RCC 7860 (cell line): ENCODE measurements around the gene PCDH18.
"Not testable (repeated sequence)": the region's sequence is repeated elsewhere in the genome, so short reads cannot be mapped to it uniquely, and the experiment has no call there.

Experiments used
- DNase-seq: peaks from one replicate; pipeline ENCODE4 v3.0.0-alpha.2; 2015; ENCODE audit warnings: low spot score
- FAIRE-seq: peaks from 2 replicates; lab custom pipeline; 2012; peaks lifted over from hg19 to GRCh38; lab: Jason Lieb, UNC

Gene PCDH18

GRCh38 chr4:137531986-137532868, at the start of gene PCDH18:
Gene PCDH18 (minus strand): TSS chr4:137532494. CDS start chr4:137532088, 406 bp downstream.
- no peak for DNase-seq
- FAIRE-seq: no peak

- DNase-seq (no peak), FAIRE-seq (no peak)
These were observed 44.2 kb upstream of the PCDH18 start for GRCh38 chr4:137576446-137576845.

- DNase-seq (no peak), FAIRE-seq (no peak)
These were observed 40.4 kb upstream of the PCDH18 start for GRCh38 chr4:137572647-137573046.

- no peak for DNase-seq
- FAIRE-seq: no peak
These were observed 39.9 kb upstream of the PCDH18 start for GRCh38 chr4:137572163-137572562.

GRCh38 chr4:137559801-137560200, 27.5 kb upstream of the PCDH18 start:
- no peak for FAIRE-seq
- no peak for DNase-seq

GRCh38 chr4:137558951-137559350, 26.7 kb upstream of the PCDH18 start:
- DNase-seq: no peak
- FAIRE-seq: no peak

- DNase-seq: no peak
- FAIRE-seq: no peak
These were observed 13.2 kb upstream of the PCDH18 start for GRCh38 chr4:137545461-137545861.

- FAIRE-seq: no peak
These were observed 11.4 kb upstream of the PCDH18 start for GRCh38 chr4:137543648-137544047.

GRCh38 chr4:137543198-137543597, 10.9 kb upstream of the PCDH18 start:
- FAIRE-seq (no peak), DNase-seq (no peak)

More at GRCh38 chr4:137543648-137544047, 11.4 kb upstream of the PCDH18 start:
- DNase-seq: no peak

- DNase-seq: no peak
- no peak for FAIRE-seq
These were observed 9.8 kb upstream of the PCDH18 start for GRCh38 chr4:137541876-137542646.

- no peak for FAIRE-seq
- no peak for DNase-seq
These were observed 8.9 kb upstream of the PCDH18 start for GRCh38 chr4:137541181-137541580.

GRCh38 chr4:137540356-137540755, 8.1 kb upstream of the PCDH18 start:
- no peak for FAIRE-seq
- no peak for DNase-seq

- no peak for FAIRE-seq
- no peak for DNase-seq
These were observed 6.2 kb upstream of the PCDH18 start for GRCh38 chr4:137538526-137538925.

GRCh38 chr4:137537807-137538206, 5.5 kb upstream of the PCDH18 start:
- DNase-seq, FAIRE-seq: not testable (repeated sequence)

GRCh38 chr4:137536789-137537561, 4.7 kb upstream of the PCDH18 start:
- FAIRE-seq (no peak), DNase-seq (no peak)

GRCh38 chr4:137535718-137536117, 3.4 kb upstream of the PCDH18 start:
- FAIRE-seq: no peak
- DNase-seq: no peak

- DNase-seq (no peak), FAIRE-seq (no peak)
These were observed 2.2 kb upstream of the PCDH18 start for GRCh38 chr4:137534516-137534915.

GRCh38 chr4:137533855-137534254, 1.6 kb upstream of the PCDH18 start:
- FAIRE-seq (no peak), DNase-seq (no peak)

- no peak for FAIRE-seq
- DNase-seq: no peak
These were observed 559 bp upstream of the PCDH18 start for GRCh38 chr4:137532869-137533236.

- DNase-seq: no peak
- FAIRE-seq: no peak
These were observed 917 bp downstream of the PCDH18 start for GRCh38 chr4:137531168-137531985.
